Activated CD8-positive, alpha-beta memory T cell treated with anti-CD3 and anti-CD28 coated beads for 48 hours (primary cell): Measurements from ENCODE around the gene MLLT3.

Source experiments
- DNase-seq, 3 experiments: peaks; one replicate each; pipeline ENCODE4 v3.0.0-alpha.2; 2020; ENCODE audit warnings: low read depth in 2 of 3, low spot score in 2 of 3

Gene MLLT3

DNA sequence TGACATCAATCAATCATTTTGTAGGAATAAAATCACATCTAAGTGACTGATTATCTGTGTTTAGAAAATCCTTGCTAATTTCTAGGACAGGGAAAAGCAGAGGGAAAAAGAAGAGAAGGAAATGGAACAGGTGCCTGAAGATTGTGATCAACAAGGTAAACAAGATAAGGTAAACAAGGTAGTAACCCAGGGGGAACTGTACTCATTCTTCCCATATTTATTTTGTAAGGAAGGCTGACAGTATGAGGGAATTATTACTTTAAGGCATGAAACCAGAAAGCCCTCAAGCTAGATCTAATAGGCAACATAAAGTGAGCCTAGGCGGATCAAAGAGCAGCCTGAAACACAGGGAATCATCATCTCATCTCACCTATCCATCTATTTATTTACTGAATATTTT is 231.1 kb downstream of the MLLT3 start:
- DNase-seq = no peak

DNA sequence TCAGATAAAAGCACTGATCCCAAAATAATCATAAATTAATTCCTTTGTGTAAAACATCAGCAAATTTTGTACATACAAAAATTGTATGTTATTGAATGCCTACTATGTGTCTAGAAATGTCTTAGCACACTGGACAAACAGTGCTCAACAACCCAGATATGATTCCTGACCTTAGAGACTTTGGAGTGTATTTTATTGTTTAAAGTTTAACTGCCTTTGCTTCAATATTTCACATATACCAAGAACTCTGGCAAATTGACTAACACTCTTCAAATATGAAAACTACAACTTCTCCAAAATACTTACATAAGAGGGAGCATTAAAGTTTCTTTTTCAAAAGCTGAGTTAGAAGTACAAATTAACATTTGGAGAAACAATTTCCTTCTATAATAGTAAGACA is 231.9 kb downstream of the MLLT3 start:
- no peak for DNase-seq

- DNase-seq = no peak
These were observed 235.2 kb downstream of the MLLT3 start for GRCh38 chr9:20387062-20387461.

DNA sequence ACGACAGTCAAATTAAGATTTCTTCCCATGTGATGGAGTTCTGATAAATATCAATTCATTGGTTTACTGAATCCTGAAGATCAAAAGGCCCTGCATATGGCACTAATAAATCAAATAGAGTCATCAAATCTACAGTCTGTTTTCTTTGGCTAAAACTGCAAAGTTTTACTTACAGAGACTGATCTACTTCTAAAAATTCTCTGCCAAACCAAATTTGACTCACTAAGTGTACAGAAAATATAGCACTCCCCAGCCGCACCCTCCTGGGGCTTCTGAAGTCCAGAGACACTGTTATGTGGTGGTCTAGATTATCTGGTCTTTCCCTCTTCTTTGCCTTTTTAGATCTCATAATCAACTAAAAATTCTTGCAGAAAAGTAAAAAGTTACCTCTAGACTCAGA is 237.7 kb downstream of the MLLT3 start:
- no peak for DNase-seq

DNA sequence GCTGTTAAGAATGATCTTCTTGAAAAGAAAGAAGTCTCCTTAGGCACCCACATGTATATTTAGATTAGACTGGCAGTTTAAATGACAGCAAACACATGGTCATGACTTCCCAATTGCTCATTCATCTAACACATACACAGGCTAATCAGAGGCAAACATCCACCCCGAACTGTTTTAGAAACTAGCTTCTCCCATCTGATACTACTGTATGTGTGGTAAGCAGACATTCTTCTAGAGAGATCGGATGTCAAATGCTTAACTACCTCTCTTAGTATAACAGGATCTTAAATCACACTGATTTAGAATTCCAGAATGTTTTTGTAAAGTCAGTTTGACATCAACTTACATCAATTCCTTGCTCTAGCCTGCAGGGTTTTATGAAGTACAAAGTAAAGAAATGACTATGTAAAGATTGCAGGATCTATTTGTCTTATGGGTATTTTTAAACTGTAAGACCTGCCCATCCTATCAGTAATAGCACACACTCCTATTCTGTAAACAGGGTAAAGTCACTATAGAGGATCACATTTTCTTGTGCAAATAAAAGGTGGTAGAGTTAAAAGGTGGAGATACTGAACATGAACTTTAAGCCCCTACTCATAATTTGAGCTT is 239.7 kb downstream of the MLLT3 start:
- DNase-seq = no peak

- no peak for DNase-seq
These were observed 241.8 kb downstream of the MLLT3 start for GRCh38 chr9:20380546-20380945.

DNA sequence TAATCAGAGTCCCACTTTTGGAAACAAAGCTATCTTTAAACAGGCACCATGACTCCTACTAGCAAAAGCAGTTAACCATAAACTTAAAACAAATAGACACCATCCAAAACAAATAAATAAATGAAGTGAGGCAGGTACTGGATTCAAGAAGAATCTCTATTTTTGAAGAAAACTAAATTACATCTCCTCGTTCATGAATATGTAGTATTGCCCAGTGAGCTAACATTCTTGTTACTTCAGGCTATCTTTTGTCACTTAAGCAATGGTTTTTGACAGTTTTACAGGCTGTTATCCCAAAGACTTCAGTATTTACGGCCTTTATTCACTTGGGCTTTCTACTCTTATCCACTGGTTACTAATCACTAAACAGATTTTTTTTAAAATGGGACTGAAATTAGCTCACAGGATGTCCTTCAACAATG is 242.5 kb downstream of the MLLT3 start:
- no peak for DNase-seq

- DNase-seq = no peak
These were observed 243.4 kb downstream of the MLLT3 start for GRCh38 chr9:20378851-20379250.

GRCh38 chr9:20377790-20378189 is 244.5 kb downstream of the MLLT3 start:
- DNase-seq = no peak

GRCh38 chr9:20376731-20377375 is 245.4 kb downstream of the MLLT3 start:
- DNase-seq = no peak

GRCh38 chr9:20376042-20376441 is 246.3 kb downstream of the MLLT3 start:
- no peak for DNase-seq

- no peak for DNase-seq
These were observed 249.0 kb downstream of the MLLT3 start for GRCh38 chr9:20373263-20373662.

DNA sequence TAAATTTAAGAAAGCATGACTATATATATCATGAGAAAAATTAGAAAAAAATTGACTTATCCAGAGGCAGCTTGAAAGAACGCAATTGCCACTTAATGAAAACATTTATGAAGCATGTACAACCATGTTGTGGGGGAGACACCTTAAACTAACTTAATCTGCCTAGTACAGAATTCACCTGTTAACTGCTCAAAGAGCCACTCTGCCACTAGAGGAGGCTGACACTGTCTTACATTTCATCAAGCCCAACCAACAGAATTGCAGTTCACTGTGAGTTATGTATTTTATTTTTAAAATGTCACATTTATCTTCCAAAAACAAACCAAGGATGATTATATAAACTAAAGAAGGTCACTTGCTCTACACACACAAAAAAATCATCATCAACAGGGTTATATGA is 252.9 kb downstream of the MLLT3 start:
- no peak for DNase-seq

GRCh38 chr9:20367855-20368254 is 254.4 kb downstream of the MLLT3 start:
- DNase-seq = no peak

- no peak for DNase-seq
These were observed 257.3 kb downstream of the MLLT3 start for GRCh38 chr9:20364959-20365358.

- DNase-seq = no peak
These were observed 259.1 kb downstream of the MLLT3 start for GRCh38 chr9:20363233-20363632.

- DNase-seq = no peak
These were observed 260.4 kb downstream of the MLLT3 start for GRCh38 chr9:20361656-20362570.

GRCh38 chr9:20361229-20361628 is 261.1 kb downstream of the MLLT3 start:
- DNase-seq = no peak

GRCh38 chr9:20358207-20358606 is 264.1 kb downstream of the MLLT3 start:
- DNase-seq = no peak

DNA sequence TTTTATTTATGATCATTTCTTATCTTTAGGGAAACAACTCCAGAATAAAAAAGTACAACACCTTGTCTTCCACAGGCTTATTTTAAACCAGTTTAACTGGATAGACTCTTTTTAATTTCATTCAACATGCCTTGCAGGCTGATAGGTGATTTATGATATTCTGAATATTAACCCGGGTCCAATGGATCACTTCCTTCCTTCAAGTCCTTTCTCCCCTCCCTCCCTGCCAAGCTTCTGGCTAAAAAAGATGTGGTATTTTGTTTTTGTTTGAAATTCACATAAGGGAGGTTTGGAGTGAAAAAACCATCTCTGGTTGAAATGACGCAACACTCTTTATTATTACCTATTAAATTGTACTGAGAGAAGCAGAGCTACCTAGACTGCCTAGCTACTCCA is 265.3 kb downstream of the MLLT3 start:
- no peak for DNase-seq

DNA sequence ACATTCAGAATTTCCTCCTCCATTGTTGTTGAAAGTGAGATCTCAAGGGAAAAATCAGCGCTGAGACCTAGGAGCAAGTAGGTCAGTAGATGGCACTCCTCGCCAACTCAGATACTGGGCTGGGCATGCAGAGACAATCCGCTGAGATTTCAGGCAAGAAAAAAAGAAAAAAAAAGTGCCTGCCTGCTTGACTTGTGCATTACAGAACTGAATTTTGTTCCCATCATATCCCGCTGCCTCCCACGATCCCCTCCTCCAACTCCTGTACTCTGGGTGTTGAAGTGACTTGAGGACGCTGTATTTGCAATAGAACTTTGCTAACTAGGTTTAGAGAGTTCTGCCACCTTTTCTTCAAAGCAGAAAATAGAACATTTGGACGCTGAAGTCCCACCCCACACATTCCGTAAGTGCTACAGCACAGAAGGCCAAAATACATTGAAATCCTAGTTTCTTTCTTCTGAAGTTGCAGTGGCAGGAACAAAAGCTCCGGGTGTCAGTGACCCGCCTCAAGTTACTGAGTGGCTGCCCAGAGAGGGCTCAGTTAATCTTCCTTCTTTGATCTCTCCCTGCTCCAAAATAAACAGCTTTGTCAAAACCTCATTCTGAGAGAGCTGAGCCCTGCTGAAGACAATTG is 265.8 kb downstream of the MLLT3 start:
- no peak for DNase-seq

- DNase-seq = no peak
These were observed 267.3 kb downstream of the MLLT3 start for GRCh38 chr9:20355022-20355421.
